ENCODE results near the gene ZNF580.

- no peak for TF ChIP-seq CTCF (IDR thresholded peaks at IDR 0.05)
- TF ChIP-seq EP300 (IDR thresholded peaks at IDR 0.05), result no peak
Measured at GRCh38 chr19:55673465-55673864, 32.7 kb downstream of the ZNF580 start.

All from sigmoid colon (tissue), 4 donors.